Hematopoietic multipotent progenitor cell treated with erythropoietin and hydrocortisone succinate and interleukin-3 and kit ligand, for 15 days (in vitro differentiated cells): ENCODE results near the gene ZBTB7C.

ENCODE experiments used
- DNase-seq: peaks from one replicate; pipeline ENCODE4 v3.0.0-alpha.2; 2015; ENCODE audit warnings: low spot score

ZBTB7C gene

GRCh38 chr18:48161911-48162698 is 247.1 kb downstream of the ZBTB7C start:
- no peak for DNase-seq

- DNase-seq, result peak; percentile 37
These were observed 247.8 kb downstream of the ZBTB7C start for GRCh38 chr18:48161191-48161910.

- DNase-seq, result no peak
These were observed 248.6 kb downstream of the ZBTB7C start for GRCh38 chr18:48160622-48161021.

DNA sequence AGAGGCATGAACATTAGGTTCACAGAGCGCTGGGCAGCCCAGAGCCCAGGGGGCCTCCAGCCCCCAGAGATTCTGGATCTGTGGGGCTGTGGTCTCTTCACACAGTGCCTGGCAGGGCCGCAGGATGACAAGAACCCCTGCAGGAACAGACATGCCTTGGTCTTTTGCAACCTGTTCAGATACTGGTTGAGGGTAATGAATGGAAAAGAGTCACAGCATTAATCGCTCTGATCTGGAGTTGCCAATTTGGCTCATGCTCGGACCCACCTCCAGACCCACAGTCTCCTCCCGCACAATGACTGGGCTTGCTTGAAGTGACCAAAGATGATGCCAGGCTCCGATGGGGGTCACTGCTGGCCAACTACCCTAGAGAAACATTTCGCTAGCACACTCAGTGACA is 249.4 kb downstream of the ZBTB7C start:
- DNase-seq, result no peak

- DNase-seq, result no peak
These were observed 250.5 kb downstream of the ZBTB7C start for GRCh38 chr18:48158721-48159120.

DNA sequence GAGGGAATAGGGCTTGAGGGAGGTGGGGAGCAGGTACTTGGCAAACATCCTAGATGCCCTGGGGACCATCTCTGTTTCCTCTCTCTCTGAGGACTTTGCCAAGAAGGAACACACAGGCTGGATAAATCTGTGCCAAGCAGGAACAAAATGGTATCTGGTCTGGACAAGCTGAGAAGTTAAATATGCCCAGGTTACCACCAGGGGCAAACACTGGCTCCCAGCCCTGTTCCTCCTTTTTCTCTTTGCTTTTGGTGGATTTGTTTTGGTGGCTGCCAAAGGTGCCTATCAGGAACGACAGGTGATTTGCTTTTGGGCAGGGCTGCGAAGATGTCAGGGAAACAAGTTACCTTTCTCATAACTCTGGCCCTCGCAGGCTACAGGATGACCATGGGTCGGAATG is 251.2 kb downstream of the ZBTB7C start:
- no peak for DNase-seq

- no peak for DNase-seq
These were observed 253.3 kb downstream of the ZBTB7C start for GRCh38 chr18:48155856-48156255.

GRCh38 chr18:48154828-48155227 is 254.4 kb downstream of the ZBTB7C start:
- no peak for DNase-seq

DNA sequence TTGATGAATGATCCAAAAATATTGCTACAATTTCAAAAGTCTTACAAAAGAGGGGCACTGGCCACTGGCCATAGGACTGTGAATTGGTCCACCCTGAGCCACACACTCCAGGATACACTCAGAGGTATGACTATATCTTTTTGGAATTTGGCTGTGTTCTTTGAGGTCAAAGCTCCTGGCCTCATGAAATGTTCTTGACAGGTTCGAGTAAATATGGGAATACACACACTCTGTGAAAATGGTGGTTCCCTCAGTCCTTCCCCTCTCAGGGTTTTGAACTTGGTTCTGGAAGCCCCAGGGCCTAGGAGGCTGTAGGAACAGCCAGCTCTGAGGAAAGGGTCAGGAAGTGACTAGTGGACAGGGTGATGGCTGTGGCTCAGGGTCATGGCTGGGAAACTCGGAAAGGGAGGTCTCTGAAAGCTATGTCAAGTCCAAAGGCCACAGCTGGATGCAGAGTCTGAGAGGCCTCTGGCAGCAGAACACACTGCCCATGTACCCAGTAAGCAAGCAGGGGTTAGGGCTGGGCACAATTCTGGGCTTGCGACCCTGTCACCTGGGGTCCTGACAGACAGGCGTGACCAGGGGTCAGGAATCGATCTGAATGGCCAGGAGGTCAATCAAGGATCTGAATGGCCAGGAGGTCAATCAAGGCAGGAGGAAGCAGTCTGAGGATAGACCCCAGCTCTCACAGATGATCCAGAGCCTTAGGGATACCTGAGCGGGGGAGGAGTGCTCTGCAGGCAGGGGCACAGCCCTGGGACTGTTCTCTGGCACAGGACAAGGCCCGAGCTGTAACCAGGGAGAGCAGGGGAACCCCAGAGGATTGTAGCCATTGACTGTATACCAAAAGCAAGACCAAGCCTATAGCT is 255.3 kb downstream of the ZBTB7C start:
- DNase-seq, result no peak

- no peak for DNase-seq
These were observed 256.6 kb downstream of the ZBTB7C start for GRCh38 chr18:48152549-48152948.

DNA sequence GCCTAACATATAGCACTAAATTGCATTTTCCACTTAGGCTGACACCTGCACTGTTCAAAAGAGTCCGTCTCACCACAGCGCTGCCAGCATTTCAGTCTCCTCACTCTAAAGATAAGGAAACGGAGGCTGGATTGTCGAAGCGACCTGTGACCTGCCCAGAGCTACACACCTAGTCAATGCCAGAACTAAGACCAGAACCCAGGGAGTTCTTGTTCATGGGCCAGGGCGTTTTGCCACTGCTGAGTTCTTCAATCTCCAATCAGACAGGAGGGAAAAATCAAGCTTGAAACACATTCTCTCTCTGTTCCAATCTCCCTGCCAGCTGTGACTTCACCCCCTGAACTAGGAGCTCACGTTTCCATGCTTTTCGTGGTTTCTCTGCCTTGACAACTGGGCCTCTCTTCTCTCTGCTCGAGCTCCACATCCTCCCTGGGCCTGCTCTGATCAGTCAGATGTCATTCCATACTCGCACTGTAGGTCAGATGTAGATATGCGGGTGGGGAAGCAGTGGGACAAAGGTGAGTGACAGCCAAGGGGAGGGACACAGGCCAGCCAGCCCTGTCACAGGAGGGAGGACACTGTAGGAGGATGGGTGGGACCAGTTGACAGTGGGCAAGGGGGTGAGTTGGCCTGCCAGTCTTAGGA is 257.6 kb downstream of the ZBTB7C start:
- DNase-seq, result no peak

DNA sequence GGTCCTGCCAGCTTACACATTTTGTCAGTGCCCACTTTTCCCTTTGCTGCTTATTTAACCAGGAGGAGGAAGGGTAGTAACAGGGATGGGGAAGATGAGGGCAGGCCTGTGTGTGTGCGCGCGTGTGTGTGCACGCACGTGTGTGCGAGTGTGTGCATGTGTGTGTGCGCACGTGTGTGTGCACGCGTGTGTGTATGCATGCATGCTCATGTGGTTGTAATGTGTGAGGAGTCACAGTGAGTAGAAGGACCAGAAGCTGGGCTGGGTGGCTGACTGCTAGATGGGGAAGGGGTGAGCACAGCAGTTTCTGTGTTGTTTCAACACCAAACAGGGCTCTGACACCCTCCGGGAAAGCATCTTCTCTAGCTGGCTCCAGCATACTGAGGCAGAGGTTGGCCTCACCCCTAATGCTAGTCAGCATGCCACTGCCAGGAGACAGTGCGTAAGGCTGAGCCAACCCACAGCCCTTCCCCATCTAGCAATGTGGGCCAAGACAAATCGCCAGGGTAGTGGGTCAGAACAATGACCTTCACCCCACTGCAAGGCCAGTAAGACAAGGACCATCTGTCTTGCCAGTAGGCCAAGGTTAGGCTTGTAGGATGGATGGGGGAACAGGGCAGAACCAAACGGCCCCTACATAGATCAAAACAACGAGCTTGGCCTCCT is 260.0 kb downstream of the ZBTB7C start:
- DNase-seq, result no peak

- no peak for DNase-seq
These were observed 266.2 kb downstream of the ZBTB7C start for GRCh38 chr18:48142994-48143393.

DNA sequence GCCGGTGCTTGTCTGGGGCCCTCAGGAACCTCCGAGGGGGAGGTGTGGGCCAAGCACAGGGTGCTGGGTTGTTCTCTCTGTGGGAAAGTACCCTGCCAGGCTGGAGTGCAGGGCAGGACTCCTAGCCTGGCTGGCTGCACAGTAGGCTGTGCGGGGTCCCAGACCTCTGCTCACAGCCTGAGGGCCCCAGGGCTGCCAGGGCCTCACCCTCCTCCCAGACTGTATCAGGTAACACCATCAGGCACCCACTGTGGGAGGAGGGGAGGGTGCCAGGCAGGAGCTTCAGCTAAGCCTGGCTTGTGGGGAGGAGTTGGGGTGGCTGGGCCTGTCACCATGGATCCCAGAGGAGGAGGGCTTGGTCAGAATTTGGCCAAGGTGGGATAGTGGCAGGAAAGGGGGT is 266.8 kb downstream of the ZBTB7C start:
- no peak for DNase-seq

DNA sequence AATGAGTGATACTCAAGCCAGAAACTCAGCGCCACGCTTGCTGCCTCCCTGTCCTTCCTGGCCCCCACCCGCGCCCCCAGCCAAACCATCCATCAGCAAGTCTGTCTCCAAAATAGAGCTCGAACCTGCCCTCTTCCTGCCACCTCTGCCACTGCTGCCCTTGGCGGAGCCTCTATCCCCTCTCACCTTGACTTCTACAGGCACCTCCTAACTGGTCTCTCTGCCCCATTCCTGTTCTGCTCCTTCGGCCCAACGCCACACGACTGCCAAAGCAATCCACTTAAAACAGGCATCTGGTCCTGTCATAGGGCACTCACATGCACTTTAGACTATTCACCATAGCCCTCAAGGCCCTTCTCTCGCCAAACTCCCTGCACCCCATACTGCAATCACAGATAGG is 268.5 kb downstream of the ZBTB7C start:
- no peak for DNase-seq

GRCh38 chr18:48139431-48140347 is 269.5 kb downstream of the ZBTB7C start:
- no peak for DNase-seq

- DNase-seq, result no peak
These were observed 270.3 kb downstream of the ZBTB7C start for GRCh38 chr18:48138660-48139430.

DNA sequence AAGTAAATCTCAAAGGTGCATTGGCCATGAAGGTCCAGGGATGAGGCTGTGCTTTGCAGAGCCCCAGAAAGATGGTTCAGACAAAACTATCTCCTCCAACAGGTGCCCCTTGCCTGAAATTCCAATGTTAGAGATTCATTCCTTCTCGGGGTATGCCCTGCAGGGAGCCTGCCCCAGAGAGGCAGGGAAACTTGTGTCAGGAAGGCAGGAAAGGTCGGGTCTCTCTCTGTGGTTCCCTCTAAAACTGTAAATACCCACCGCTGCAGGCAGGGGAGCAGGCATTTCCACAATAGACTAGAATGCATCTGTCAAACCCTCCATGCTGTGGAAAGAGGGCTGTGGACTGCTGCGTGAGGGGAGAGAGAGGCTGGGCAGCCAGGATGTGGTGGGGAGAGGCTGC is 271.0 kb downstream of the ZBTB7C start:
- DNase-seq, result no peak

DNA sequence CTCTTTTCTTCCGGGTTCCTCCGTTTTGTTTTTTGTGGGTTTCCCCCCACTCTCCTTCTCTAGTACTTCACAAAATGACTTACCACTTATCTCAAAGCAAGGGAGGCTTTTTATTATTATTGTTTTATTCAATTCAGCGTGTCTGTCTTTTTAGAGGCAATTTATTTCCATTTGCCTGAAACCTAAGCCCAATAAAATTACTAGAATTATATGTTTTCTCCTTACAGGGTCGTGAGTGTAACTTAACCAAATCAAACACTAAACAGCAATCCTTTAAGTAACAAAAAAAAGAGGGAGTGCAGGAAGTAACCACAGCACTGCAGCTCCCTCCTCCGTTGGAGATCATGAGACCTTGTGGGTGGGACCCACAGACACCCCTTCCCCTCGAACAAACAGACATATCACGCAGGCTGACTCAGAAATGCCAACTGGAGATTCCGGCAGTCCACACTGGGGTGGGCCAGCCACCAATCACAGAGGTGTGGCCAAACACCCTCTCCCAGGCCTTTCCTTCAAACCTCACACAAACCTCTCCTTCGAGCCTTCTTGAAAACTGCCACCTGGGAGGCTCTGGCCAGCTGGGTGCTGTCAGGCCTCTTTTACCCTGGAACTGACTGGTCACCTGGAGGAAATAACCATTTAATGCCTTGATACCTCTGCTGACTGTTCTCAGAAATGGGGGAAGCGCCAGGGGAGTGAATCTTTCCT is 271.7 kb downstream of the ZBTB7C start:
- DNase-seq, result no peak
